ENCODE data around the gene CARHSP1.
"Not testable (repeated sequence)": the region's sequence is repeated elsewhere in the genome, so short reads cannot be mapped to it uniquely, and the experiment has no call there.

Gene CARHSP1

DNA sequence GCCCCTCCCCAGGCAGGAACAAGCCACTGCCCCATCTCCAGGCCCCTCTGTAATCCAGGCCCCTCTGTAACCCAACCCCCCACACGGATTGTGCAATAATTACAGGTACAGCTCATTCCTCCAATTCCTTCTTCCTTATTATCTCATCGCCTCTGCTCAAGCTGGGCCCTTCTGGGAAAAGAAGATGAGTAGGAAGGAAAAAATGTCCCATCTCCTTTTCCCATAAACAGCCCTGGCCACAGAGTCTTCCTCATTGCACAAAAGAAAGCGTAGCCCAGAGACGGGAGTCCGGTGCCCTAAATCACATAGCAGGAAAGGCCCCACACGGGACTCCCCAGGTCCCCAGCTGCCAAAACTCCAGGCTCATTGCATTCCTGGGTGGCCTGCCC, 9.7 kb upstream of the CARHSP1 start:
- peak; percentile 90 for DNase-seq (ENCODE audit: low read depth)
- TF ChIP-seq, protein P1, sequence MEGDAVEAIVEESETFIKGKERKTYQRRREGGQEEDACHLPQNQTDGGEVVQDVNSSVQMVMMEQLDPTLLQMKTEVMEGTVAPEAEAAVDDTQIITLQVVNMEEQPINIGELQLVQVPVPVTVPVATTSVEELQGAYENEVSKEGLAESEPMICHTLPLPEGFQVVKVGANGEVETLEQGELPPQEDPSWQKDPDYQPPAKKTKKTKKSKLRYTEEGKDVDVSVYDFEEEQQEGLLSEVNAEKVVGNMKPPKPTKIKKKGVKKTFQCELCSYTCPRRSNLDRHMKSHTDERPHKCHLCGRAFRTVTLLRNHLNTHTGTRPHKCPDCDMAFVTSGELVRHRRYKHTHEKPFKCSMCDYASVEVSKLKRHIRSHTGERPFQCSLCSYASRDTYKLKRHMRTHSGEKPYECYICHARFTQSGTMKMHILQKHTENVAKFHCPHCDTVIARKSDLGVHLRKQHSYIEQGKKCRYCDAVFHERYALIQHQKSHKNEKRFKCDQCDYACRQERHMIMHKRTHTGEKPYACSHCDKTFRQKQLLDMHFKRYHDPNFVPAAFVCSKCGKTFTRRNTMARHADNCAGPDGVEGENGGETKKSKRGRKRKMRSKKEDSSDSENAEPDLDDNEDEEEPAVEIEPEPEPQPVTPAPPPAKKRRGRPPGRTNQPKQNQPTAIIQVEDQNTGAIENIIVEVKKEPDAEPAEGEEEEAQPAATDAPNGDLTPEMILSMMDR (conservative IDR thresholded peaks at IDR 0.05; ENCODE audit: low read length): no peak

DNA sequence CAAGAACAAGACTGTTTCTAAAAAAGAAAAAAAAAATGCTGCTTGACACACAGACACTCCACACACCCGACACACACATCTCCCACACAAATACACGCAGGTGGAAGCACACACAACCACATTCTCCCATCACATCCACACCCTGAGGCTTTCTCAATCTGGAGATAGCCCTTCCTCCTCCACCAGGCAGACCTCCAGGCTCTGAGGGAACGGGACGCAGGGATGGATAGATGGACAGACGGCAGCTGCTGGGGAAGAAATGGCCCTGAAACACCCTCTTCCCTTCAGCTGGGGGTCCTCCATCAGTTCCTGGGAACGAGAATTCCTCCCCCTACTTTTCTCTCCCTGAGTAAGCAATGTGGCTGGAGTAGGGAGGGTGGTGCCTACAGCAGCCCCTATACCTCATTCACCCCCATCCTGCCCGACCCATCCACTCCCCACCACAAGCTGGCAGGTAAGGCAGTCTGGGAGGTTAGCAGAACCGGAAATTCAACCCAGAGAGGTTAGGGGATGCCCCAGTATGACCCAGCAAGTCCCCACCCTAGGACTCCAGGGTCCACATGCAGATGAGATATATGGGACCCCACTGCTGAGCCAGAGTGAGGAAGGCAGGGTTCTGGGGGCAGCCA, 9.2 kb upstream of the CARHSP1 start:
- TF ChIP-seq, protein P1 (conservative IDR thresholded peaks at IDR 0.05; ENCODE audit: low read length): no peak
- no peak overlapping the region for H3K4me3 ChIP-seq (ENCODE audit: low read length)
- no peak for DNase-seq (ENCODE audit: low read depth)

More for the DNA sequence above, 9.7 kb upstream of the CARHSP1 start:
- H3K4me3 ChIP-seq (ENCODE audit: low read length): no peak overlapping the region

DNA sequence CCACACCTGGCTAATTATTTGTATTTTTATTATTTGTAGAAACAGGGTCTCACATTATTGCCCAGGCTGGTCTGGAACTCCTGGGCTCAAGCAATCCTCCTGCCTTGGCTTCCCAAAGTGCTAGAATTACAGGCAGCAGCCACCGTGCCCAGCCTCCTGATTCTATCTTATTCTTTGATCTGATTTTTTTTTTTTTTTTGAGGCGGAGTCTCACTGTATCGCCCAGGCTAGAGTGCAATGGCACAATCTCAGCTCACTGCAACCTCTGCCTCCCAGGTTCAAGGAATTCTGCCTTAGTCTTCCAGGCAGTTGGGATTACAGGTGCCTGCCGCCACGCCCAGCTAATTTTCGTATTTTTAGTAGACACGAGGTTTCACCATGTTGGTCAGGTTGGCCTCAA, 6.5 kb upstream of the CARHSP1 start:
- DNase-seq (ENCODE audit: low read depth); H3K4me3 ChIP-seq (ENCODE audit: low read length): not testable (repeated sequence)

DNA sequence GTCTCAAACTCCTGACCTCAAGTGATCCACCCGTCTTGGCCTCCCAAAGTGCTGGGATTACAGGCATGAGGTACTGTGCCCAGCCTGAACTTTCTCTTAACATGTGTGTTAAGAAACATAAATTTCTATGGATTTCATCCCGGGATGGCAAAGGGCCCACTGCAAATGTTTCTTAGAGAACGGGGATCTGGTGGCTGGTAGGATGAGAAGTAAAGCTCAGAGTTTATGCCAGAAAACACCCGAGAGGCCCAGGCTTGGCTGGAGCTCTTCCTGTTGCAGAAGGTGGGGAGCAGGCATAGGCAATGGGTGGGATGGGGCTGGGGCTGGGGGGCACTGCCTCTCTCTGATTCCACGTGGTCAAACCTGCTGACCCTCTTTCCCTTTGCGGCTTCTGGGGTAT, 5.6 kb upstream of the CARHSP1 start:
- H3K4me3 ChIP-seq (ENCODE audit: low read length): no peak overlapping the region
- DNase-seq (ENCODE audit: low read depth): peak; percentile 87
- TF ChIP-seq, protein P1 (conservative IDR thresholded peaks at IDR 0.05; ENCODE audit: low read length): no peak

DNA sequence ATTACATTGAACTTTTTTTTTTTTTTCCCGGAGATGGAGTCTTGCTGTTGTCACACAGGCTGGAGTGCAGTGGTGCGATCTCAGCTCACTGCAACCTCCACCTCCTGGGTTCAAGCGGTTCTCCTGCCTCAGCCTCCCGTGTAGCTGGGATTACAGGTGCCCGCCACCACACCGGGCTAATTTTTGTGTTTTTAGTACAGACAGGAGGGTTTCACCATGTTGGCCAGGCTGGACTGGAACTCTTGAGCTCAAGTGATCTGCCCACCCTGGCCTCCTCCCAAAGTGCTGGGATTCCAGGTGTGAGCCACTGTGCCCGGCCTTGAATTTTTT, 5.0 kb upstream of the CARHSP1 start:
- not testable (repeated sequence) for H3K4me3 ChIP-seq (ENCODE audit: low read length); DNase-seq (ENCODE audit: low read depth)

DNA sequence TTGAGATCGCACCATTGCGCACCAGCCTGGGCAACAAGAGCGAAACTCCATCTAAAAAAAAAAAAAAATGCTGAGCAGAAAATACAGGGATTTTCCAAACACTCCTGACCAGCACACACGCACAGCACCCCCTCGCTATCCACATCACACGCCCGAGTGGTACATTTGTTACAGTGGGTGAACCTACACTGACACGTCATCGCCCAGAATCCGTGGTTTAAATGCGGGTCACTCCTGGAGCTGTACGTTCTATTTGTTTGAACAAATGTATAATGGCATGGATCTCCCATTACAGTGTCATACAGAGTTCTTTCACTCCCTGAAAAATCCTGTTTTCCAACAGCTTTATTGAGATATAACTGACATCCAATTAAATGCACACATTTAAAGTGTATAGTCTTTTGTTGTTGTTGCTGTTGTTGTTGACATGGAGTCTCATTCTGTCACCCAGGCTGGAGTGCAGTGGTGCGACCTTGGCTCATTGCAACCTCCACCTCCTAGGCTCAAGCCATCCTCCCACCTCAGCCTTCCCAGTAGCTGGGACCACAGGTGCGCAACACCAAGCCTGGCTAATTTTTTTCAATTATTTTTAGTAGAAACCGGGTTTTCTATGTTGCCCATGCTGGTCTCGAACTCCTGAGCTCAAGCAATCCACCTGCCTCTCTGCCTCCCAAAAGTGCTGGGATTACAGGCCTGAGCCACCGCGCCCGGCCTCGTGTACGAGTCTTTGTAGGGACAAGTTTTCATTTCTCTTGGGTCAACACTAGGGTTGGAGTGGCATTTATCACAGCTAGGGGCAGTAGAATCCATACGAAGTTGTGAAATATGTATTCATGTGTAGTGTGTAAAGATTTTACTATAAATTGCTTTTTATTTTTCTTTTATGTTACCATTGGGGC, 4.4 kb upstream of the CARHSP1 start:
- DNase-seq (ENCODE audit: low read depth): no peak
- TF ChIP-seq, protein P1 (conservative IDR thresholded peaks at IDR 0.05; ENCODE audit: low read length): 0 out of 2 replicates have a peak, but pooled peaks have one; percentile 17
- H3K4me3 ChIP-seq (ENCODE audit: low read length): no peak overlapping the region

DNA sequence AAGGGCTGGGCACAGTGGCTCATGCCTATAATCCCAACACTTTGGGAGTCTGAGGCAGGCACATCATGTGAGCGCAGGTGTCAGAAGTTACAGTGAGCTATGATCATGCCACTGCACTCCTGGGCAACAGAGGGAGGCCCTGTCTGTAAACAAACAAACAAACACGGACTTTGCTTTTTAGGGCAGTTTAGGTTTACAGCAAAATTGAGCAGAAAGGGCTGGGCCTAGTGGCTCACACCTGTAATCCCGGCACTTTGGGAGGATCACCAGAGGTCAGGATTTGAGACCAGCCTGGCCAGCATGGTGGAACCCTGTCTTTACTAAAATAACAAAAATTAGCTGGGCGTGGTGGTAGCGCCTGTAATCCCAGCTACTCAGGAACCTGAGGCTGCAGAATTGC, 3.3 kb upstream of the CARHSP1 start:
- H3K4me3 ChIP-seq (ENCODE audit: low read length): no peak overlapping the region
- DNase-seq (ENCODE audit: low read depth): no peak
- TF ChIP-seq, protein P1 (conservative IDR thresholded peaks at IDR 0.05; ENCODE audit: low read length): no peak

DNA sequence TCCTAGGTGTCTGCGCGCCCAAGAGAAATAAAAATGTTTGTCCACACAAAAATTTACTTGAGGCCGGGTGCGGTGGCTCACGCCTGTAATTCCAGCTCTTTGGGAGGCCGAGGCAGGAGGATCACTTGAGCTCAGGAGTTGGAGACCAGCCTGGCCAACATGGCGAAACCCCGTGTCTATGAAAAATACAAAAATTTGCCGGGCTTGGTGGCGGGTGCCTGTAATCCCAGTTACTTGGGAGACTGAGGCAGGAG, 1.1 kb upstream of the CARHSP1 start:
- not testable (repeated sequence) for H3K4me3 ChIP-seq (ENCODE audit: low read length)

More for the DNA sequence above, 1.1 kb upstream of the CARHSP1 start:
- not testable (repeated sequence) for DNase-seq (ENCODE audit: low read depth)
